Measurements from ENCODE around the gene TRPC4AP.

The TRPC4AP gene

GRCh38 chr20:34955231-34956040, 137.2 kb downstream of the TRPC4AP start, which contains the start of the genes GSS and MYH7B (continued):
- TF ChIP-seq CREB5 (CRISPR knock-in tag; IDR thresholded peaks at IDR 0.05; ENCODE audit: low read depth) (no peak), ZNF8 (CRISPR knock-in tag; IDR thresholded peaks at IDR 0.05) (no peak), BACH2 (CRISPR knock-in tag; IDR thresholded peaks at IDR 0.05; ENCODE audit: borderline replicate concordance) (no peak), ISL1 (CRISPR knock-in tag; IDR thresholded peaks at IDR 0.05) (no peak)

GRCh38 chr20:34954904-34955230, 137.7 kb downstream of the TRPC4AP start:
- TF ChIP-seq TCF4 (CRISPR knock-in tag; IDR thresholded peaks at IDR 0.05; ENCODE audit: borderline replicate concordance) (no peak), ZNF565 (CRISPR knock-in tag; conservative IDR thresholded peaks at IDR 0.05; ENCODE audit: low read depth) (no peak)
- peak; percentile 8 for ATAC-seq

GRCh38 chr20:34953960-34954359, 138.6 kb downstream of the TRPC4AP start:
- ATAC-seq = no peak
- TF ChIP-seq PATZ1 (CRISPR knock-in tag; IDR thresholded peaks at IDR 0.05; ENCODE audit: borderline replicate concordance) (no peak), ARNTL (CRISPR knock-in tag; IDR thresholded peaks at IDR 0.05; ENCODE audit: borderline replicate concordance, low read depth) (no peak), ESRRG (CRISPR knock-in tag; IDR thresholded peaks at IDR 0.05) (no peak), PPARA (CRISPR knock-in tag; IDR thresholded peaks at IDR 0.05; ENCODE audit: borderline replicate concordance) (no peak), ZNF565 (CRISPR knock-in tag; conservative IDR thresholded peaks at IDR 0.05; ENCODE audit: low read depth) (no peak), BACH2 (CRISPR knock-in tag; IDR thresholded peaks at IDR 0.05; ENCODE audit: borderline replicate concordance) (no peak), ISL1 (CRISPR knock-in tag; IDR thresholded peaks at IDR 0.05) (no peak), CSRNP3 (CRISPR knock-in tag; IDR thresholded peaks at IDR 0.05) (no peak), TSHZ2 (CRISPR knock-in tag; IDR thresholded peaks at IDR 0.05) (no peak), GLIS3 (CRISPR knock-in tag; IDR thresholded peaks at IDR 0.05) (no peak)

GRCh38 chr20:34952671-34953070, 139.9 kb downstream of the TRPC4AP start:
- TF ChIP-seq SNAI2 (CRISPR knock-in tag; IDR thresholded peaks at IDR 0.05) (no peak), CSRNP3 (CRISPR knock-in tag; IDR thresholded peaks at IDR 0.05) (no peak), ZFP30 (CRISPR knock-in tag; IDR thresholded peaks at IDR 0.05) (no peak), CREB5 (CRISPR knock-in tag; IDR thresholded peaks at IDR 0.05; ENCODE audit: low read depth) (no peak), CSDC2 (CRISPR knock-in tag; IDR thresholded peaks at IDR 0.05) (no peak), TSHZ2 (CRISPR knock-in tag; IDR thresholded peaks at IDR 0.05) (no peak)
- ATAC-seq = no peak
